Transverse colon (tissue), 4 donors: ENCODE measurements around the gene DOHH. TPM values are rescaled to one million over a fixed set of nuclear protein-coding genes. Genes with fewer than 3 reads are reported as not detected.

Source experiments
- DNase-seq: peaks from one replicate; pipeline ENCODE4 v3.0.0-alpha.2; 2019
- H3K27ac ChIP-seq, 4 donors: fragments of 200-600 bp; sonication (generic); 2 replicates each; pipeline ENCODE4 v1.5.1; 2016 to 2018; ENCODE audit warnings: inconsistent platforms in 4 of 4
- H3K27me3 ChIP-seq: fragments of 200-600 bp; sonication (generic); 2 replicates; pipeline ENCODE4 v1.5.1; 2017; ENCODE audit warnings: inconsistent platforms
- H3K36me3 ChIP-seq, 4 donors: fragments of 200-600 bp; sonication (generic); 2 replicates each; pipeline ENCODE4 v1.5.1; 2017 to 2019; ENCODE audit warnings: inconsistent platforms in 4 of 4
- H3K4me1 ChIP-seq, 4 donors: fragments of 200-600 bp; sonication (generic); 2 replicates each; pipeline ENCODE4 v1.5.1; 2017 to 2020; ENCODE audit warnings: inconsistent platforms in 4 of 4
- H3K4me3 ChIP-seq, 4 donors: fragments of 200-600 bp; sonication (generic); 1 replicate in 1 of 4; 2 replicates in 3 of 4; pipeline versions ENCODE4 v1.5.1 to v1.6.1; 2017 to 2019; ENCODE audit warnings: inconsistent platforms in 4 of 4
- H3K9me3 ChIP-seq, 2 donors: fragments of 200-600 bp; sonication (generic); 2 replicates each; pipeline ENCODE4 v1.5.1; 2017 to 2019; ENCODE audit warnings: inconsistent platforms in 2 of 2
- EP300 ChIP-seq: sonication (generic); formaldehyde crosslinking; IDR thresholded peaks from one replicate; pipeline ENCODE4 v1.6.1; 2017; ENCODE audit warnings: antibody characterized with exemption, low read depth
- POLR2A ChIP-seq: fragments of 450-650 bp; IDR thresholded peaks from one replicate; pipeline ENCODE4 v1.6.1; 2016; ENCODE audit warnings: antibody characterized with exemption, mild to moderate bottlenecking, moderate library complexity
- POLR2AphosphoS5 ChIP-seq, 3 donors: sonication (generic); formaldehyde crosslinking; IDR thresholded peaks; one replicate each; pipeline ENCODE4 v1.6.1; 2016; ENCODE audit warnings: antibody characterized with exemption in 3 of 3
- WGBS, 2 donors: methylation state at CpG; one replicate each; pipeline ENCODE4 v1.1.5; 2018; ENCODE audit warnings: low coverage in 1 of 2; 5-methylcytosine and 5-hydroxymethylcytosine counted together
- in situ Hi-C, 4 donors: fragments of 200-750 bp; cut with MboI; loops; one replicate each; pipeline versions ENCODE4 v1.15.0 to v1.15.1; 2017; ENCODE audit warnings: low sequenced_read_pairs in 3 of 4, low pct_ligation_motif_present in 1 of 4, low pct_unique_long_range_greater_than_20kb in 1 of 4
- intact Hi-C: fragments of 100-400 bp; cut with DNase I; formaldehyde crosslinking; loops from one replicate; pipeline ENCODE4 v1.15.1; 2023; ENCODE audit warnings: low total_unique reads
- total RNA-seq, 4 donors: library from RNA; depleted of rRNA; stranded (reverse); fragments of >200 nt; gene quantifications; one replicate each; pipeline ENCODE4 v1.1.0, GENCODE V29; 2016
- TF ChIP-seq, protein P1 (sequence below), 5 experiments: fragments of 200-600 bp in 3 of 5; fragments of 450-650 bp in 2 of 5; sonication (generic) in 3 of 5; IDR thresholded peaks; 1 replicate in 2 of 5; 2 replicates in 3 of 5; pipeline ENCODE4 v1.5.1; 2016 to 2017; ENCODE audit warnings: antibody characterized with exemption in 5 of 5, inconsistent platforms in 3 of 5, mild to moderate bottlenecking in 2 of 5, moderate library complexity in 1 of 5

The DOHH gene
- total RNA-seq, 4 donors from 2014 or later, result 7.2 to 13.5 (median 10.8) TPM

DNA sequence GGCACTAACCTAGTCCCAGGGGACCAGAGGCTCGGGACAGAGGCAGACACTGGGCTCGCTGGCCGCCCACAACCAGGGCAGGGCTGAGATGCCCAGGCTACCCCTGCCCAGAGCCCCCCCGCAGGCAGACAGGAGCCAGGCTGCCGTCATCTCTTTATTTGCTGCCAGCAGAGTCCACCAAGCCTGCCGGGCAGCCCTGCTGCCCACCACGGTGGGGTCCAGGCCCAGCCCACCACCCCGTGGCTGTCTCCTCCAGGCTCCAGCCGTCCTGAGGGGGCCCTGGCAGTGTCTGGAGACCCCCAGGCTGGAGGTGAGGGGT is 43.5 kb upstream of the DOHH start:
- Histone ChIP-seq H3K4me1 (no peaks in the 10 kb centered on the region), H3K27me3 (no peaks in the 10 kb centered on the region), H3K27ac (no peak overlapping the region), H3K4me3 (no peak overlapping the region), H3K9me3 (no peaks in the 10 kb centered on the region), H3K36me3 (no peaks in the 10 kb centered on the region)
- intact Hi-C loops, result loop anchor here (5.0 to 10.0 kb wide), 2 partner anchors 73 to 161 kb away; partner anchors contain the start of genes PIP5K1C and TJP3
- WGBS, 2 donors, result 82% methylated on average over 9 of the region's 9 CpGs; no CpG with 5 or more reads in 1 of the 2 donors
- no peak for DNase-seq
- no peak for TF ChIP-seq POLR2AphosphoS5 (IDR thresholded peaks at IDR 0.05)
- TF ChIP-seq EP300, result no peak
- TF ChIP-seq, protein P1, sequence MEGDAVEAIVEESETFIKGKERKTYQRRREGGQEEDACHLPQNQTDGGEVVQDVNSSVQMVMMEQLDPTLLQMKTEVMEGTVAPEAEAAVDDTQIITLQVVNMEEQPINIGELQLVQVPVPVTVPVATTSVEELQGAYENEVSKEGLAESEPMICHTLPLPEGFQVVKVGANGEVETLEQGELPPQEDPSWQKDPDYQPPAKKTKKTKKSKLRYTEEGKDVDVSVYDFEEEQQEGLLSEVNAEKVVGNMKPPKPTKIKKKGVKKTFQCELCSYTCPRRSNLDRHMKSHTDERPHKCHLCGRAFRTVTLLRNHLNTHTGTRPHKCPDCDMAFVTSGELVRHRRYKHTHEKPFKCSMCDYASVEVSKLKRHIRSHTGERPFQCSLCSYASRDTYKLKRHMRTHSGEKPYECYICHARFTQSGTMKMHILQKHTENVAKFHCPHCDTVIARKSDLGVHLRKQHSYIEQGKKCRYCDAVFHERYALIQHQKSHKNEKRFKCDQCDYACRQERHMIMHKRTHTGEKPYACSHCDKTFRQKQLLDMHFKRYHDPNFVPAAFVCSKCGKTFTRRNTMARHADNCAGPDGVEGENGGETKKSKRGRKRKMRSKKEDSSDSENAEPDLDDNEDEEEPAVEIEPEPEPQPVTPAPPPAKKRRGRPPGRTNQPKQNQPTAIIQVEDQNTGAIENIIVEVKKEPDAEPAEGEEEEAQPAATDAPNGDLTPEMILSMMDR (IDR thresholded peaks at IDR 0.05), result no peak
- no peak for TF ChIP-seq POLR2A
- in situ Hi-C loops, result no loop called here

DNA sequence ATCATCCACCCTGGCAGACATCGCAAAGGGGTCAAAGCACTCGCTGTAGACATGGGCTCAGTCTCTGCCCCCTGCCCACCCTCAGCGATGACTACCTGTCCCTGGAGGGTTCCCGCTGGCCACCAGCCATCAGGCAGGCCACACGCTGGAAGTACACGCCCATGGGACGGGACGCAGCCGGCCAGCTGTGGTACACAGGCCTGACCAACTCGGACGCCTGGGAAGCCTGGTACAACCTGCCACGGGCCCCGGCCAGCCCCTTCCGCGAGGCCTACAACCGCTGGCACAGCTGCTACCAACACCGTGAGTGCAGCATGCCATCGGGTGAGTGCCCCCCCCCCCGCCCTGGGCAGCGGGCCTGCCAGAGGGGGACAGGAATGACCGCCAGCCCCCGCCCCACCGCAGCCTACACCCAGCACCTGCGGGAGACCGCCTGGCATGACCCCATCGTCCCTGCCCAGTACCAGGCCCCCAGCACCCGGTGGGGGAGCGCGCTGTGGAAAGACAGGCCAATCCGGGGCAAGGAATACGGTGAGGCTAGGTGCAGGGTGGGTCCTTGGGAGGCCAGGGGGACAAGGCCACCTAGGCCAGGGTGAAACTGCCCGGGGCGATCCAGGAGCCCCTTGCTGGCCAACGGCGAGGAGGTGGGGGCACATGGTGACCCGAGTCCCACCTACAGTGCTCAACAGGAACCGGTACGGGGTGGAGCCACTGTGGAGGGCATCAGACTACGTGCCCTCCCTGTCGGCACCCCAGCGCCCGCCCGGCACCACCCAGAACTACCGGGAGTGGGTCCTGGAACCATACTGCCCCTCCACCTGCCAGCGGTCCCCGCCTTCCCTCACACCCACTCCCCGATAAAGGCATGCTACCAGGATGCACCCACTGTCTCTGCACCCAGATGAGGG is 42.9 kb upstream of the DOHH start:
- in situ Hi-C loops (no loop called here), intact Hi-C loops (loop anchor here (5.0 to 10.0 kb wide), 2 partner anchors 74 to 161 kb away; partner anchors contain the start of genes PIP5K1C and TJP3)
- Histone ChIP-seq H3K9me3 (no peaks in the 10 kb centered on the region), H3K4me3 (no peak overlapping the region), H3K36me3 (no peaks in the 10 kb centered on the region), H3K4me1 (no peaks in the 10 kb centered on the region), H3K27me3 (no peaks in the 10 kb centered on the region), H3K27ac (no peak overlapping the region)
- TF ChIP-seq, protein P1 (IDR thresholded peaks at IDR 0.05), result no peak
- TF ChIP-seq POLR2AphosphoS5 (IDR thresholded peaks at IDR 0.05) (no peak), EP300 (no peak), POLR2A (no peak)
- 84% methylated on average over 39 of the region's 47 CpGs; no CpG with 5 or more reads in 1 of the 2 donors for WGBS, 2 donors
- DNase-seq, result no peak

- no peak for TF ChIP-seq POLR2AphosphoS5 (IDR thresholded peaks at IDR 0.05)
- TF ChIP-seq, protein P1 (IDR thresholded peaks at IDR 0.05), result no peak
- no peak for TF ChIP-seq POLR2A
- no peak for TF ChIP-seq EP300
- in situ Hi-C loops (no loop called here), intact Hi-C loops (loop anchor here (5.0 to 10.0 kb wide), 2 partner anchors 78 to 165 kb away; partner anchors contain the start of genes PIP5K1C and TJP3)
Measured at GRCh38 chr19:3539756-3540118, 39.3 kb upstream of the DOHH start.

GRCh38 chr19:3538965-3539755 is 38.7 kb upstream of the DOHH start, which contains the start of gene TEKTIP1:
Gene TEKTIP1 (plus strand): TSS chr19:3539174. CDS start chr19:3539178, 4 bp downstream.
- WGBS, 2 donors, result 63 to 95% methylated on average over 7 to 24 of the region's 28 CpGs
- no peak for DNase-seq
- Histone ChIP-seq H3K27me3 (no peaks in the 10 kb centered on the region), H3K4me1 (no peaks in the 10 kb centered on the region), H3K36me3 (peaks cover 0 to 13% (median 0%) of the 10 kb centered on the region in 4 donors), H3K4me3 (no peak within 1 kb of the TSS), H3K9me3 (no peaks in the 10 kb centered on the region), H3K27ac (no peak within 1 kb of the TSS)
- intact Hi-C loops, result no loop called here
- in situ Hi-C loops, result no loop called here
- TF ChIP-seq POLR2A (no peak), POLR2AphosphoS5 (IDR thresholded peaks at IDR 0.05) (no peak), EP300 (no peak)
- TF ChIP-seq, protein P1 (IDR thresholded peaks at IDR 0.05), result no peak

More at GRCh38 chr19:3539756-3540118, 39.3 kb upstream of the DOHH start:
- no peaks in the 10 kb centered on the region for H3K27me3 ChIP-seq
- H3K4me3 ChIP-seq, result no peak overlapping the region
- 95% methylated on average over 1 of the region's 1 CpG; no CpG with 5 or more reads in 1 of the 2 donors for WGBS, 2 donors
- DNase-seq, result no peak
- H3K27ac ChIP-seq, result no peak overlapping the region
- H3K9me3 ChIP-seq, result no peaks in the 10 kb centered on the region
- no peaks in the 10 kb centered on the region for H3K4me1 ChIP-seq
- H3K36me3 ChIP-seq, result peaks cover 0 to 12% (median 0%) of the 10 kb centered on the region in 4 donors
